Measurements from ENCODE around the gene SHKBP1.

Gene SHKBP1

GRCh38 chr19:40576585-40577451 lies at the start of gene SHKBP1 (continued):
- TF ChIP-seq TSHZ1 (tag by site-specific recombination; IDR thresholded peaks at IDR 0.05; ENCODE audit: borderline replicate concordance) (no peak), ZNF266 (tag by site-specific recombination; IDR thresholded peaks at IDR 0.05; ENCODE audit: low read depth) (no peak), ZNF792 (tag by site-specific recombination; IDR thresholded peaks at IDR 0.05) (no peak), ZBTB48 (tag by site-specific recombination; IDR thresholded peaks at IDR 0.05) (peak; percentile 29), ZNF558 (tag by site-specific recombination; IDR thresholded peaks at IDR 0.05) (no peak), ZFP69B (tag by site-specific recombination; IDR thresholded peaks at IDR 0.05) (peak; percentile 99), ZBTB10 (tag by site-specific recombination; IDR thresholded peaks at IDR 0.05) (peak; percentile 91), ZNF600 (tag by site-specific recombination; IDR thresholded peaks at IDR 0.05) (peak; percentile 87), SALL2 (tag by site-specific recombination; IDR thresholded peaks at IDR 0.05; ENCODE audit: borderline replicate concordance) (no peak), PATZ1 (tag by site-specific recombination; IDR thresholded peaks at IDR 0.05) (peak; percentile 99), ATF2 (tag by site-specific recombination; IDR thresholded peaks at IDR 0.05; ENCODE audit: low read depth) (no peak), SCRT1 (tag by site-specific recombination; IDR thresholded peaks at IDR 0.05; ENCODE audit: borderline replicate concordance) (no peak), ZNF121 (tag by site-specific recombination; IDR thresholded peaks at IDR 0.05) (no peak), KLF9 (tag by site-specific recombination; IDR thresholded peaks at IDR 0.05; ENCODE audit: low read depth) (peak; percentile 82), ZNF624 (tag by site-specific recombination; IDR thresholded peaks at IDR 0.05) (no peak), BCL11A (tag by site-specific recombination; IDR thresholded peaks at IDR 0.05; ENCODE audit: low read depth) (no peak), ZNF701 (tag by site-specific recombination; IDR thresholded peaks at IDR 0.05) (no peak), ZNF513 (tag by site-specific recombination; IDR thresholded peaks at IDR 0.05) (peak; percentile 72; the same call in 1 of the 2 replicates), ZNF324 (tag by site-specific recombination; IDR thresholded peaks at IDR 0.05) (0 out of 2 replicates have a peak, but pooled peaks have one; percentile 22), ZNF707 (tag by site-specific recombination; IDR thresholded peaks at IDR 0.05) (no peak), ZNF175 (tag by site-specific recombination; IDR thresholded peaks at IDR 0.05) (no peak), WT1 (tag by site-specific recombination; IDR thresholded peaks at IDR 0.05) (peak; percentile 79), ZNF585B (tag by site-specific recombination; IDR thresholded peaks at IDR 0.05) (no peak), TRIM28 (IDR thresholded peaks at IDR 0.05; ENCODE audit: borderline replicate concordance, low read length) (no peak), GLIS1 (tag by site-specific recombination; IDR thresholded peaks at IDR 0.05) (peak; percentile 100), ZNF10 (tag by site-specific recombination; IDR thresholded peaks at IDR 0.05) (no peak), ZSCAN30 (tag by site-specific recombination; IDR thresholded peaks at IDR 0.05) (peak; percentile 76; the same call in 1 of the 2 replicates), ZNF239 (tag by site-specific recombination; IDR thresholded peaks at IDR 0.05) (no peak), TCF7L2 (IDR thresholded peaks at IDR 0.05; ENCODE audit: borderline replicate concordance, low read depth, low read length) (no peak)
